Bronchial smooth muscle cell (primary cell): ENCODE data around the gene DNAH11. TPM values are rescaled to one million over a fixed set of nuclear protein-coding genes. Genes with fewer than 3 reads are reported as not detected.

Experiments
- total RNA-seq: library from RNA; depleted of rRNA; stranded (reverse); fragments of >200 nt; gene quantifications from 2 replicates; pipeline ENCODE4 v1.2.1, GENCODE V29; 2014

DNAH11 gene
- total RNA-seq: under 0.01 and 0.95 TPM in 2 replicates

GRCh38 chr7:21542891-21543527, at the start of gene DNAH11:
DNAH11 (plus strand) TSS chr7:21543039; CDS start chr7:21543246, 207 bp downstream.

GRCh38 chr7:21945454-21946221, 402.8 kb downstream of the DNAH11 start, which contains the start of gene CDCA7L:
CDCA7L (minus strand) TSS chr7:21945899; CDS start chr7:21945804, 95 bp downstream.

Other genes starting within 250 kb of the DNAH11 start
- 2.2 and 2.9 TPM in 2 replicates for gene SP4, start 115.0 kb upstream of the DNAH11 start, total RNA-seq